Measurements from ENCODE around the gene NR6A1. TPM values are rescaled to one million over a fixed set of nuclear protein-coding genes. Genes with fewer than 3 reads are reported as not detected.

NR6A1 gene
- polyA plus RNA-seq, 1 experiment, result 0.10 TPM

DNA sequence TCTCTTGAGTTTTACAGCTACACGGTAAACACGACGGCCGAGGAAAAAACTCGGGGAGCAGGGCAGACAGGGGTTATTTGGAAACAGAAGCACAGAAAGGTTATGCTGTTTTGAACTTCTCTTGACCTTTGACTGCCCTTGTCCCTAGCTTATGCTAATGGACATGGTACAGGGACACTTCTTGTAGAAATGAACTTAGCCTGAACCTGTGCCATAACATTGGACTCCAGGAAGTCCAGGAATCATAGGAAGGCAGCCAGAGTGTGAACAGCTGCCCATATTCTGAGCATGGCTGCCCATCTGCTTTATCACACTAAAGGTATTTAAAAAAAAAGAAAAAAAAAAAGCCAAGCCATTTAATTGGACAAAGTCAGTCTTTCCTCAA, 46.1 kb downstream of the NR6A1 start:
- Histone ChIP-seq H3K27ac (ENCODE audit: low read depth, low read length) (no peak overlapping the region), H3K9me3 (ENCODE audit: control insufficient read depth, insufficient read depth, low read length) (no peaks in the 10 kb centered on the region), H3K4me3 (ENCODE audit: low read depth, low read length) (no peak overlapping the region), H3K27me3 (ENCODE audit: control insufficient read depth, insufficient read depth, low read length) (no peaks in the 10 kb centered on the region)
- no peak for DNase-seq (ENCODE audit: low read depth, low spot score)
- TF ChIP-seq, protein P1, sequence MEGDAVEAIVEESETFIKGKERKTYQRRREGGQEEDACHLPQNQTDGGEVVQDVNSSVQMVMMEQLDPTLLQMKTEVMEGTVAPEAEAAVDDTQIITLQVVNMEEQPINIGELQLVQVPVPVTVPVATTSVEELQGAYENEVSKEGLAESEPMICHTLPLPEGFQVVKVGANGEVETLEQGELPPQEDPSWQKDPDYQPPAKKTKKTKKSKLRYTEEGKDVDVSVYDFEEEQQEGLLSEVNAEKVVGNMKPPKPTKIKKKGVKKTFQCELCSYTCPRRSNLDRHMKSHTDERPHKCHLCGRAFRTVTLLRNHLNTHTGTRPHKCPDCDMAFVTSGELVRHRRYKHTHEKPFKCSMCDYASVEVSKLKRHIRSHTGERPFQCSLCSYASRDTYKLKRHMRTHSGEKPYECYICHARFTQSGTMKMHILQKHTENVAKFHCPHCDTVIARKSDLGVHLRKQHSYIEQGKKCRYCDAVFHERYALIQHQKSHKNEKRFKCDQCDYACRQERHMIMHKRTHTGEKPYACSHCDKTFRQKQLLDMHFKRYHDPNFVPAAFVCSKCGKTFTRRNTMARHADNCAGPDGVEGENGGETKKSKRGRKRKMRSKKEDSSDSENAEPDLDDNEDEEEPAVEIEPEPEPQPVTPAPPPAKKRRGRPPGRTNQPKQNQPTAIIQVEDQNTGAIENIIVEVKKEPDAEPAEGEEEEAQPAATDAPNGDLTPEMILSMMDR (IDR thresholded peaks at IDR 0.05; ENCODE audit: low read depth, low read length), result no peak
- POLR2A ChIA-PET, result no interaction called here
- CTCF ChIA-PET, result interaction anchor here (0.7 to 4.3 kb wide), 5 partner anchors 13 to 188 kb away, joined by 3 to 40 read pairs (median 4); partner anchors contain the start of gene WDR38

DNA sequence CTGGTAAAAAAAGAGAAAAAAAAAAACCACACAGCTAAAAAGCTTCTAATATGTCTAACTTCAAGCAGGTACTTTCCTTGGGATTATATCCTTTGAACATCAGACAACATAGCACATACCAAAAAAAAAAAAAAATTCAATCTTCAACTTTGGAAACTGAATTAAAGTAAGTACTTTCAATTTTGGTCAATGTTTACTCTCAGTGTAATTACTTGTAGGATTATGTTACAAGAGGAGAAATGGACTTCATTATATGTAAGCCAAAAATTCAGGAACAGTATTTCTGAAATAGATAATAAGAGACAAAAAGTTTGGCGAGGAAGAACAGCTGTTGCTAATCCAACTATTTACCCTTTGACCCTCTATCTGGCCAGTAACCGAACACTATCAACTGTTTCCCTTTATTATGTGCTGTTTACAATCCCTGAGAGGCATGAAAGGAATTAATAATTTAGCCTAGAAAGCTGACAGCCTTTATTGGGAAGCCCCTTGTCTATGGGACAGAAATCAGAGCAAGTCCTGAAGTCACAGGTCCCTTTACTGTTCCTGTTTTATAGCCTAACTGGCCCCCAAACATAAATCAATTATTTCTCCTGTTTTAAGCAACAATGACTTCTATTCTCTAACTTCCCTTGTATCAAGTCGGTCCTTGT, 46.6 kb downstream of the NR6A1 start:
- Histone ChIP-seq H3K9me3 (ENCODE audit: control insufficient read depth, insufficient read depth, low read length) (no peaks in the 10 kb centered on the region), H3K27ac (ENCODE audit: low read depth, low read length) (no peak overlapping the region), H3K4me3 (ENCODE audit: low read depth, low read length) (no peak overlapping the region), H3K27me3 (ENCODE audit: control insufficient read depth, insufficient read depth, low read length) (no peaks in the 10 kb centered on the region)
- TF ChIP-seq, protein P1 (IDR thresholded peaks at IDR 0.05; ENCODE audit: low read depth, low read length), result no peak
- no peak for DNase-seq (ENCODE audit: low read depth, low spot score)
- CTCF ChIA-PET, result interaction anchor here (0.7 to 4.3 kb wide), 6 partner anchors 13 to 188 kb away, joined by 3 to 40 read pairs (median 4); partner anchors contain the start of gene WDR38
- POLR2A ChIA-PET, result no interaction called here

DNA sequence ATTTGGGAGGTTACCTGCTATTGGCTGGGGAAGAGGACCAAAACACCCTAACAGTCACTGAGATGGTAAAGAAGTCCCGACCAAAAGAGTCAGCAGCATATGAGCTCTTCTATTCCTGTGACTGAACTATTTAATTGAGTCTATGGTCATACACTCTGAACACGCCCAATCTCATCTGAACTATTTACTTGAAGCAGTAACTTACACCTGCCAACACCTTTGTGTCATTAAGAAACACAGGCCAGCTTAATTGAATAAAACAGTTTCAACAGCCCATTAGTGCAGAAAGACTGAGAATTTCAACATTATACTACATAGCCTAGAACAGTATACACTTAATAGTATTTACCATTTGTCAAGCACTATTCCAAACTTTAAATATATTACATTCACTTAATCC, 47.8 kb downstream of the NR6A1 start:
- TF ChIP-seq, protein P1 (IDR thresholded peaks at IDR 0.05; ENCODE audit: low read depth, low read length), result no peak
- ChIA-PET CTCF (interaction anchor here (1.4 to 4.3 kb wide), 4 partner anchors 11 to 106 kb away, joined by 4 to 40 read pairs (median 5); no protein-coding TSS in a partner anchor), POLR2A (no interaction called here)
- Histone ChIP-seq H3K27ac (ENCODE audit: low read depth, low read length) (no peak overlapping the region), H3K27me3 (ENCODE audit: control insufficient read depth, insufficient read depth, low read length) (no peaks in the 10 kb centered on the region), H3K9me3 (ENCODE audit: control insufficient read depth, insufficient read depth, low read length) (no peaks in the 10 kb centered on the region), H3K4me3 (ENCODE audit: low read depth, low read length) (no peak overlapping the region)
- no peak for DNase-seq (ENCODE audit: low read depth, low spot score)

DNA sequence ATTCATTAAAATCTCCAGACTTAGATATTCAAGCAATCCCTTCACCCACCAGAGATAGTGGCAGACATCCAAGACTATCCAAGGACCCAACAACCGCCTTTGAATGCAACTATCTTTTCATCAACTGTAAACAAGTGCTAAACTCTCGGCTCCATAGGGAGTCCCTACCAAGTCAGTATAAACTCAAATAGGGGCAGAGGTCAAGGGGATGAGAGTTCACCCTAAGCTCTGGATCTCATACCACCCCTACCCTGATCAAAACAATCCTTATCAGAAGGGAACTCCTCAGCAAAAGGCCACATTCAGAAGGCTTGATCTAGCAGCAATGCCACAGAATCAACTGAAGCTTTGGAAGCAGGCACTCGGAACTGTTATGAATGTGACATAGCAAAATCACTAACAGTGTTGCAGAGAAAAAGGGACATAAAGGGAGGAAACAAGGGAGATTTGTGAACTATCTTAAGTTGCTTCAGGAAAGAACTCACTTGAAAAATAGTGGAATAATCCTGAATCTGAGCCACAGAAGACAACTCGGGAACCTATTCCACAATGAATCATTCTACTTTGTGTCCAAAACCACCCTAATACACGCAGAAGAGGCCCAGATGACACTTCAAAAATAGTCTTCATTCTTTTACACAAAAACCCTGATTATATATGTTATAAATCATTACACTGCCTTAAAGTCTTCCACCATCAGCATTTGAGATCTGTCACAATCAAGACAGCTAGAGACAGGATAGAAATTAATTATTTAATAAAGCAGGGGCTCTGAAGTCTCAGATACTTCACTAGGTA, 49.8 kb downstream of the NR6A1 start:
- TF ChIP-seq, protein P1 (IDR thresholded peaks at IDR 0.05; ENCODE audit: low read depth, low read length), result no peak
- ChIA-PET CTCF (interaction anchor here (0.9 to 14.9 kb wide), 3 partner anchors 9 to 106 kb away, joined by 7 to 314 read pairs (median 12); no protein-coding TSS in a partner anchor), POLR2A (no interaction called here)
- no peaks in the 10 kb centered on the region for H3K27me3 ChIP-seq (ENCODE audit: control insufficient read depth, insufficient read depth, low read length)
- no peak for DNase-seq (ENCODE audit: low read depth, low spot score)
- no peaks in the 10 kb centered on the region for H3K9me3 ChIP-seq (ENCODE audit: control insufficient read depth, insufficient read depth, low read length)
- H3K4me3 ChIP-seq (ENCODE audit: low read depth, low read length), result no peak overlapping the region
- H3K27ac ChIP-seq (ENCODE audit: low read depth, low read length), result no peak overlapping the region
